Measurements from ENCODE around the gene CNTN4. TPM values are rescaled to one million over a fixed set of nuclear protein-coding genes. Genes with fewer than 3 reads are reported as not detected.

CNTN4 gene
- total RNA-seq, 4 donors from 2014 or later: 47.7 to 106 (median 83.3) TPM

DNA sequence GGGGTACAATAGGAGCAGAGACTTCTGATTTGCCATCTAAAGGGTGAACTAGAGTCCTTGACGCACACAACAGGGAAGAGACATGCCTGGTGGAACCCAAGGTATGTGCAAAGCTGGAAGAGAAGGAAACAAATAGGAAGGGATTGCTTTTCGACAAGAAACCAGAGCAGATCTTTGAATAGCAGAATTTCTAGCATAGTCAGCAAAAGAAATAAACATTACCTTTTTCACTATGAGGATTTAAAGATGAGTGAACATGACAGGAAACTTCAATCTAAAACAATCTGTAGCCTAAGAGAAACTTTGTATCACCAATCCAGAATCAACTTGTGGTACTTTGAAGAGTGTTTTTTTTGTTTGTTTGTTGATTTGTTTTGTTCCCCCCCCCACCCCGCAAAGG is 1006.6 kb downstream of the CNTN4 start:
- WGBS, 2 donors: 91 to 95% methylated on average over 3 of the region's 3 CpGs
- H3K9me3 ChIP-seq: no peaks in the 10 kb centered on the region
- no peaks in the 10 kb centered on the region for H3K27me3 ChIP-seq
- H3K27ac ChIP-seq: no peak overlapping the region
- no peaks in the 10 kb centered on the region for H3K36me3 ChIP-seq
- DNase-seq (ENCODE audit: low spot score in 2 of 2): no peak
- H3K4me1 ChIP-seq: no peaks in the 10 kb centered on the region
- TF ChIP-seq POLR2A (IDR thresholded peaks at IDR 0.05) (no peak), EP300 (IDR thresholded peaks at IDR 0.05) (no peak)
- TF ChIP-seq, protein P1, sequence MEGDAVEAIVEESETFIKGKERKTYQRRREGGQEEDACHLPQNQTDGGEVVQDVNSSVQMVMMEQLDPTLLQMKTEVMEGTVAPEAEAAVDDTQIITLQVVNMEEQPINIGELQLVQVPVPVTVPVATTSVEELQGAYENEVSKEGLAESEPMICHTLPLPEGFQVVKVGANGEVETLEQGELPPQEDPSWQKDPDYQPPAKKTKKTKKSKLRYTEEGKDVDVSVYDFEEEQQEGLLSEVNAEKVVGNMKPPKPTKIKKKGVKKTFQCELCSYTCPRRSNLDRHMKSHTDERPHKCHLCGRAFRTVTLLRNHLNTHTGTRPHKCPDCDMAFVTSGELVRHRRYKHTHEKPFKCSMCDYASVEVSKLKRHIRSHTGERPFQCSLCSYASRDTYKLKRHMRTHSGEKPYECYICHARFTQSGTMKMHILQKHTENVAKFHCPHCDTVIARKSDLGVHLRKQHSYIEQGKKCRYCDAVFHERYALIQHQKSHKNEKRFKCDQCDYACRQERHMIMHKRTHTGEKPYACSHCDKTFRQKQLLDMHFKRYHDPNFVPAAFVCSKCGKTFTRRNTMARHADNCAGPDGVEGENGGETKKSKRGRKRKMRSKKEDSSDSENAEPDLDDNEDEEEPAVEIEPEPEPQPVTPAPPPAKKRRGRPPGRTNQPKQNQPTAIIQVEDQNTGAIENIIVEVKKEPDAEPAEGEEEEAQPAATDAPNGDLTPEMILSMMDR (IDR thresholded peaks at IDR 0.05): no peak
- H3K4me3 ChIP-seq: no peak overlapping the region

DNA sequence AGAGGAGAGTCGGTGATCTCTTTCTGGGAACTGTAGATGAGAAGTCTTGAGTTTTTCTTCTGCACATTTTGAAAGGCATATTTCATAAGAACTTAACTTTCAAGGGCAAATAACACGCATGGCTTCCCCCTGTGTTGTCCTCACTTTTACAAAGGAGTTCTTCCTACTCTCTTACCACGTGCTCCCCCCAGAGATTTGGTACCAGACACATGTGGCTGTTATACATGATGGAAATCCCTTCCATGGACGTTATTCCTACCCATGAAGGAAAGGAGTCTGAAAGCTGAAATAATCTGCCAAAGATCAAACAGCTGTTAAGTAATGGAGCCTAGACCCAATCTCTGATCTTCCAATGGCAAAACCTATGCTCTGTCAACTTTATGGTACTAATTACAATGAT is 1007.1 kb downstream of the CNTN4 start:
- DNase-seq (ENCODE audit: low spot score in 2 of 2): no peak
- H3K4me3 ChIP-seq: no peak overlapping the region
- no peaks in the 10 kb centered on the region for H3K27me3 ChIP-seq
- H3K27ac ChIP-seq: no peak overlapping the region
- no peaks in the 10 kb centered on the region for H3K4me1 ChIP-seq
- 73 to 79% methylated on average over 4 of the region's 4 CpGs for WGBS, 2 donors
- TF ChIP-seq EP300 (IDR thresholded peaks at IDR 0.05) (no peak), POLR2A (IDR thresholded peaks at IDR 0.05) (no peak)
- TF ChIP-seq, protein P1 (IDR thresholded peaks at IDR 0.05): no peak
- H3K36me3 ChIP-seq: no peaks in the 10 kb centered on the region
- no peaks in the 10 kb centered on the region for H3K9me3 ChIP-seq

DNA sequence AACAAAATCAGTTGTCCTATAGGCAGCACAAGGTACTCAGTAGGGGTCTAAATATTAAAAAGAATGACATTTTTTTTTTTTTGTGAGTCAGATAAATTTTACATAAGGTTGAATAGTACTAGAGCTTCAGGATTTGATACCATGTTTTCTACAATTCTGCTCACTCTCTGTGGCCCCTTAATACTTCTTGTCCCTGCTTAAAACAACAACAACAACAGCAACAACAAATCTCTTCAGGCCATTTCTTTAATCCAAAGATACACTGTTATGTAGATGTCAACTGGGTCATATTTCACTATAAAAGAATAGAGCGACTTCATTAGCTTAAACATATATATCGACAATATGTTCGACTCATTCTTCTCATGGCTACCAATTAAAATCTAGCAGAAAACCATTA is 1008.5 kb downstream of the CNTN4 start:
- Histone ChIP-seq H3K4me3 (no peak overlapping the region), H3K36me3 (no peaks in the 10 kb centered on the region), H3K4me1 (no peaks in the 10 kb centered on the region), H3K9me3 (no peaks in the 10 kb centered on the region), H3K27me3 (no peaks in the 10 kb centered on the region), H3K27ac (no peak overlapping the region)
- no peak for DNase-seq (ENCODE audit: low spot score in 2 of 2)
- no peak for TF ChIP-seq POLR2A (IDR thresholded peaks at IDR 0.05)
- TF ChIP-seq EP300 (IDR thresholded peaks at IDR 0.05): no peak
- TF ChIP-seq, protein P1 (IDR thresholded peaks at IDR 0.05): no peak
- 97% methylated on average over 3 of the region's 3 CpGs for WGBS, 2 donors

Small RNA genes lying within 50 kb of the gene (small RNA-seq; reads per million reads assigned to genes)
- gene RF00416 (not detected), gene RN7SKP144 (not detected)

Measured in tibial nerve (tissue), 4 donors.